HEK293T (cell line): ENCODE measurements around the gene PIK3AP1.
"Not testable (repeated sequence)": the region's sequence is repeated elsewhere in the genome, so short reads cannot be mapped to it uniquely, and the experiment has no call there.

Experiments
- CTCF ChIA-PET: fragments of 350-600 bp; formaldehyde crosslinking; extraction: SDS; loops from one replicate; lab custom pipeline; 2021; ENCODE audit warnings: antibody characterized with exemption, inconsistent platforms; lab: Yijun Ruan, JAX
- POLR2A ChIA-PET: fragments of 350-600 bp; formaldehyde crosslinking; extraction: SDS; loops from one replicate; lab custom pipeline; 2020; ENCODE audit warnings: antibody characterized with exemption, inconsistent platforms; lab: Yijun Ruan, JAX
- DNase-seq: peaks from one replicate; pipeline ENCODE4 v3.0.0; 2012; ENCODE audit warnings: mixed read lengths; ENCODE audit errors: extremely low spot score
- ARNT ChIP-seq: fragments of 450-650 bp; IDR thresholded peaks from 2 replicates; pipeline ENCODE4 v1.6.1; 2017; ENCODE audit warnings: mild to moderate bottlenecking
- BHLHE40 ChIP-seq: fragments of 450-650 bp; IDR thresholded peaks from 2 replicates; pipeline ENCODE4 v1.6.1; 2016; ENCODE audit warnings: mild to moderate bottlenecking, moderate library complexity, borderline replicate concordance
- CTBP1 ChIP-seq: fragments of 450-650 bp; IDR thresholded peaks from 2 replicates; pipeline ENCODE4 v1.6.1; 2016; ENCODE audit warnings: borderline replicate concordance
- ELF4 ChIP-seq: fragments of 450-650 bp; IDR thresholded peaks from 2 replicates; pipeline ENCODE4 v1.6.1; 2017; ENCODE audit warnings: antibody characterized with exemption
- FOXA1 ChIP-seq: fragments of 450-650 bp; IDR thresholded peaks from 2 replicates; pipeline ENCODE4 v1.6.1; 2016; ENCODE audit warnings: mild to moderate bottlenecking
- FOXK2 ChIP-seq: fragments of 450-650 bp; IDR thresholded peaks from 2 replicates; pipeline ENCODE4 v1.6.1; 2016; ENCODE audit warnings: mild to moderate bottlenecking
- FOXM1 ChIP-seq: fragments of 450-650 bp; IDR thresholded peaks from 2 replicates; pipeline ENCODE4 v1.6.1; 2017; ENCODE audit warnings: mild to moderate bottlenecking, borderline replicate concordance
- HDGF ChIP-seq: fragments of 450-650 bp; IDR thresholded peaks from 2 replicates; pipeline ENCODE4 v1.6.1; 2017; ENCODE audit warnings: antibody characterized with exemption, borderline replicate concordance
- L3MBTL2 ChIP-seq: fragments of 450-650 bp; conservative IDR thresholded peaks from 2 replicates; pipeline ENCODE4 v1.6.1; 2016; ENCODE audit warnings: mild to moderate bottlenecking
- LEF1 ChIP-seq: fragments of 450-650 bp; IDR thresholded peaks from 2 replicates; pipeline ENCODE4 v1.6.1; 2017; ENCODE audit warnings: mild to moderate bottlenecking, borderline replicate concordance
- NFRKB ChIP-seq: fragments of 450-650 bp; IDR thresholded peaks from 2 replicates; pipeline ENCODE4 v1.6.1; 2016; ENCODE audit warnings: mild to moderate bottlenecking, moderate library complexity
- SP1 ChIP-seq: fragments of 450-650 bp; IDR thresholded peaks from 2 replicates; pipeline ENCODE4 v1.6.1; 2017
- SUZ12 ChIP-seq: fragments of 450-650 bp; IDR thresholded peaks from 2 replicates; pipeline ENCODE4 v1.6.1; 2016; ENCODE audit warnings: mild to moderate bottlenecking
- TARDBP ChIP-seq: fragments of 450-650 bp; IDR thresholded peaks from 2 replicates; pipeline ENCODE4 v1.6.1; 2016
- ZNF384 ChIP-seq: fragments of 450-650 bp; IDR thresholded peaks from 2 replicates; pipeline ENCODE4 v1.6.1; 2016
- TF ChIP-seq, protein P1 (sequence below): fragments of 450-650 bp; IDR thresholded peaks from 2 replicates; pipeline ENCODE4 v1.6.1; 2016

PIK3AP1 gene

DNA sequence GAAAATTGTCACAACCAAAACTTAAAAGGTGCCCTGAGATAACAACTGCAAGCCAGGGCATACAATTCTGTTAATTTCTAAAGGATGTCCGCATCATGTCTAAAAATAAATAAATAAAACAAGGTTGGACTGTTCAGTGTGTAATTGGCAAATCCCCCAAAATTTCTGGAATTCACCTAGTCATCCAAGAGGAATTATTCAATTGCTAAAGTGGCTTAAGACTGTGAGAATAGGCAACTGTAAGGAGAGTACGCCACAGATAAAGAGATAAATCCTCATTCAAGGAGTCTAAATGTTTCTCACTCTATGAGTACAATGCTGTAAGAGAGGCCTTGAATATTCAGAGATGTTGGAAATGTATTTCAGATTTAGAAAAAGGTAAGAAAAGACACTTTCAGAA, 37.2 kb downstream of the PIK3AP1 start:
- no peak for DNase-seq
- no peak for TF ChIP-seq LEF1
- TF ChIP-seq ARNT, result no peak
- TF ChIP-seq NFRKB, result no peak
- TF ChIP-seq SP1, result no peak
- TF ChIP-seq FOXK2, result no peak
- TF ChIP-seq HDGF, result no peak
- TF ChIP-seq L3MBTL2, result no peak
- POLR2A ChIA-PET, result no interaction called here
- CTCF ChIA-PET, result no interaction called here

DNA sequence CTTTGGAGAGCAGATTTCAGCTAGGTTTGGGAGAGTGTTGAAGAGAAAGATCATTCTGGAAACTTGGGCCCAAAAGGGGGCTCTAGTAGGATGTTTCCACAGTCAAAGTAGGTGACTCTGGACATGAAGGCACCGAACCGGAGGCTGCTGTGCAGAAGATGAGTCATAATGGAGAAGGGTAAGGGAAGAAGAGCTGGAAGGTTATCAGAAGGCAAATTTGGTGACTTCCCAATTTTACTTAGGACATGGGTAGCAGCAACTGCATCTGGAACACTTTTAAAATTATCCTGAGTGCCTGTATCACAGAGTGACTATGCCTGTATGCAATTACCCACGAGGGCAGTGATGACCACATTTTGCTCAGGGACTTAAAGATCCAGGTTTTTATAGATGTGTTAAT, 38.8 kb downstream of the PIK3AP1 start:
- no peak for DNase-seq
- POLR2A ChIA-PET, result no interaction called here
- TF ChIP-seq TARDBP (no peak), L3MBTL2 (no peak), FOXM1 (no peak), HDGF (no peak), ZNF384 (no peak)
- CTCF ChIA-PET, result no interaction called here

DNA sequence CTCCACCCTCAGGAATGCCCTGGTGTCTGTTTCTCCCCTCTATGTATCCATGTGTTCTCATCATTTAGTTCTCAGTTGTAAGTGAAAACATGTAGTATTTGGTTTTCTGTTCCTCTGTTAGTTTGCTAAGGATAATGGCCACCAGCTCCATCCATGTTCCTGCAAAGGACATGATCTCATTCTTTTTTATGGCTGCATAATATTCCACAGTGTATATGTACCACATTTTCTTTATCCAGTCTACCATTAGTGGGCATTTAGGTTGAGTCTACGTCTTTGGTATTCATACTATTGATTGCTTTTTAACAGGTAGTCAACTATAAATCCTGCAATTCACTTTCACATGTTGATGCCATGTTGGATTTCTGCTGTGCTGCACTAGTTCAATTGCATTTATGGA, 39.9 kb downstream of the PIK3AP1 start:
- CTCF ChIA-PET, DNase-seq, POLR2A ChIA-PET: not testable (repeated sequence)

DNA sequence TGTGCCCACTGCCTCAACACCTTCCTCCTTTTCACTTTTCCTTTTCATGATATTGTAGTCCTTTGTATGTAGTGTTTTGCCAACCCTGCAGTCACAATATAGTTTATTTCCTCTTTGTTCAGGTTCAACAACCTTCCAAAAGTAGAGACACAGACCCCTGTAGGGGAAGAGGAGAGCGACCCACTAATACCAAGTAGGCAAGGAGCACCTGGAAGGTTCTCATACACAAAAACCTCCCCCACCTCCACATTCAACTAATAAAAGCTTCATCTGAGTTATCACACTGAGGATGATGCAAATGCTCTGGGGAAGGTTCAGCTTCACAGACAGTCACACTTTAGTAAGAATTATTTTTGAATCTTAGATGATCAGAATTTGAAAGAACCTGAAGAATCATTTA, 41.6 kb downstream of the PIK3AP1 start:
- TF ChIP-seq ZNF384 (no peak), FOXA1 (no peak), SUZ12 (no peak), ELF4 (no peak)
- TF ChIP-seq, protein P1, sequence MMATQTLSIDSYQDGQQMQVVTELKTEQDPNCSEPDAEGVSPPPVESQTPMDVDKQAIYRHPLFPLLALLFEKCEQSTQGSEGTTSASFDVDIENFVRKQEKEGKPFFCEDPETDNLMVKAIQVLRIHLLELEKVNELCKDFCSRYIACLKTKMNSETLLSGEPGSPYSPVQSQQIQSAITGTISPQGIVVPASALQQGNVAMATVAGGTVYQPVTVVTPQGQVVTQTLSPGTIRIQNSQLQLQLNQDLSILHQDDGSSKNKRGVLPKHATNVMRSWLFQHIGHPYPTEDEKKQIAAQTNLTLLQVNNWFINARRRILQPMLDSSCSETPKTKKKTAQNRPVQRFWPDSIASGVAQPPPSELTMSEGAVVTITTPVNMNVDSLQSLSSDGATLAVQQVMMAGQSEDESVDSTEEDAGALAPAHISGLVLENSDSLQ, result no peak
- CTCF ChIA-PET, result no interaction called here
- POLR2A ChIA-PET, result no interaction called here
- no peak for DNase-seq

DNA sequence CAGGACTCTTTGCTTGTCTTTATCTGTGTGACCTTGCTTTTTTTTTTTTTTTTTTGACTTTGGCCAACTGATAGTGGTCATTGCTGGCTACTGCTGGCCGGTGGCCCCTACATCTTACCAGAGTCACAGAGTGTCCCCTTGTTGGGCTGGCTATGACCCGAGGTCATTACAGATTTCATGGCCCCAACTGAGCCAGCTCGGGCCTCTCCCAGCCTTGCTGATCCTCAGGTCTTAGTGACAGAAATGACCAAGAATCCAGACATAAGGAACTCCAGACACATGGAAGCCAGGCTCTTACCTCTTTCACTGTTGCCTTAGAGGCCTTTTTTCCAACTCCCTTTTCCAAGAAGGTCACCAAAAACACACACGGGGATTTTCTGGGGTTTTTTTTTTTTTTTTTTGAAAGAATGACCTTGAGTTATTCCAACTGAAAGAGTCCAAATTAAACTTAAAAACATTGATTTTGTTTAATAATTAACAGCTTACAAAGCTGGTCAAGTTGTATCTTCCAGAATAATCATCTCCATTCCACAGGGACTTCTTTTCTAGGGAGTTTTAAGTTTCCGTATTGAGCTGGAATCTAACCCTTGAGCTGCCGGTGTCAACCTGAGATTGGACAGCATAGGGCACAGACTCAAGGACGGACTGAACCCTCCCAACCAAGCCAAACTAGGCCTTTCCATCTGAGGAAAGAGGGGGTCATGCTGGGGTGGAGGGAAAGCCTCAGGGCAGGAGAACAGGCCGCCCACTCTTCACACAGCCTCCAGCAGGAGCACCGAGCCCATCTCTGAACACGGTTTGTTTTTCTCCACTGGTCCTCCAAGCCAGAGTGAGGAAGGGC, 43.8 kb downstream of the PIK3AP1 start:
- CTCF ChIA-PET, result no interaction called here
- no peak for TF ChIP-seq ELF4
- TF ChIP-seq SUZ12, result no peak
- TF ChIP-seq TARDBP, result no peak
- TF ChIP-seq ARNT, result no peak
- no peak for TF ChIP-seq FOXM1
- TF ChIP-seq BHLHE40, result no peak
- TF ChIP-seq SP1, result no peak
- no peak for TF ChIP-seq NFRKB
- TF ChIP-seq ZNF384, result no peak
- POLR2A ChIA-PET, result no interaction called here
- DNase-seq, result no peak

DNA sequence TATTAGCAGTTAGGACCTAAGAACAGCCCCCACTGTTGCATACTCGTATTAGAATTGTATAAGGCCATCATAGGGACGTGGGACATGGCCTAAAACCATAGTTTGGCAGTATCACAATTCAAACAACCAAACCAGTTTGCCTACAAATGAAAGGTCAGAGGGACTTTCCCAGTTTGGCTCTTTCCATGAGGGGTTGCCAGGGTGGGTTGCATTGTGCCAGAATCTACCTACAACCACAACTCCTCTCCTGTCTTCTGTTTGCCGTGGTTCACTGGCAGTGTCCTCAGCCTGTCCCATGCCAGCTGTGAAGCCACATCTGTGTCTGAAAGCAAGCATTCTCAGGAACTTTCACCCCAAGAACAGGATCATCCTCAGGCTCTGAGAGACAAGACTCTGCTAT, 44.5 kb downstream of the PIK3AP1 start:
- ChIA-PET CTCF (no interaction called here), POLR2A (no interaction called here)
- TF ChIP-seq NFRKB, result no peak
- no peak for TF ChIP-seq TARDBP
- no peak for TF ChIP-seq FOXM1
- no peak for TF ChIP-seq CTBP1
- no peak for DNase-seq

DNA sequence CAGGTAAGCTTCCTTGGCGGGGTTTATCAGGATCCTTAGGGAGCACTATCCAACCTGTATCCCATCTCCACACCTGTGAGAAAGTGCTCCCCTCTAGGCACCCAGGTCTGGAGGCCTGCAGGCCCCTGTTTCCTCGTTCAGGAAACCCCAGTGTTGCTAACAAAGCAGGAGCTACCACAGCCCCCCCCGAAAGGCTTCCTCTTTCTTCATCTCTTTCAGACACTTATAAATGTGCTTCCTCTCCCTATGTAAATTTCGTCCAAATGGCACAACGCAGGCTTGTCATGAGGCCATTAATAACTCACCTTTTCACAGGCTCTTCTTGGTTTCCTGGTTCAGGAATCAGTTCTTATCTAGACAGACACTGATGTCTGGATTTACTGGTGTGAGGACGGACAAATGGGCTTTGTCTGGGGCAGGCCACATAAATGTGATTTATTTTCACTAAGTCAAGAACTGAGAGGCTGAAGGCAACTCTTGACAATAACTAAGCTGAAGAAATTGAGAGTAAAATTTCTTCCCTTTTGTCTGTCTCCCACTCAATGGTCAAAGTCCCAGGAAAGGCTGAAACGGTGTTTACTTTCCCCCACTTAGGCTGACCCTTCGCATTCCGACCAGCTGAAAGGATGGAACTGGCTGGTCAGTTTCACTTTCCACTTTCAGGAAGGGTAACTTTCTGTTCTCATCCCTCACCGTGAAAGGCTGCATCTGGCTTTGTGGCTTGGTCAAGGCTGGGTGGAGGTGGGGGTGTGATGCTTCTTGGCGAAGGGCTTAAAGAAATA, 46.8 kb downstream of the PIK3AP1 start:
- CTCF ChIA-PET, result interaction anchor here (0.7 to 1.0 kb wide), 2 partner anchors 400 to 542 kb away, joined by 3 to 4 read pairs; no protein-coding TSS in a partner anchor
- TF ChIP-seq ARNT (no peak), HDGF (no peak), SP1 (no peak)
- DNase-seq, result no peak

DNA sequence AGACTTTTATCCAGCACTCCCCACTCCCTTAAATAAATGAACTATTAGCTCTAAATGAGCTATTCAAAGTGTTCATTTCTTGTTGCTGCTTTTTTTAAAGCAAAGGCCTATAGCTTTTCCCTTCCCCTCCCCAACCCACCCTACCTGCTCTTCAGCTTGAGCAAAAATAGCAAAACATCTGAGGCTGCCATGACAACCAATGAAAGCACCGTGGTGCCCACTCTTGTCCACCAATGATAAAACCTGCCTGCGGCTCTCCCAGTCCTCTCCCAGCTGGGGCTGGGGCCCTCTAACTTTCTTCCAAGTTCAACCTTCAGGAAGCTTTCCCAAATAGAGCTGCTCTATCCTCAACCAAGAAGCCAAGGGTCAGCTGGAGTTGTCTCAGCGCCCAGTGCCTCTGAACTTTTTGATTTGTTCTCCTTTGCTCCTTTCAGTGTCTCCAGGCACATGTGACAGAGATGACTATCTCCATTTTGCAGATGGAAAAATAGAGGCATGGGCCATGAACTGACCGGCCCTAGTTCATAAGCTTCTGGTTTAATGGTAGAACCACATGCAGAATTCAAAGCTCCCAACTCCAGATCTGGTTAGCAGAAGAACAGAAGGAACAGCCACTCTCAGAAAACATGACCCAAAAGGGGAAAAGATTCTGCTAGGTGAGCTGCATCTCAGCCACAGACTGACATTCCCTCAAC, 47.7 kb downstream of the PIK3AP1 start:
- TF ChIP-seq SUZ12 (no peak), LEF1 (no peak), ELF4 (no peak), NFRKB (no peak), TARDBP (no peak), FOXK2 (no peak), CTBP1 (no peak), FOXM1 (no peak), FOXA1 (no peak), L3MBTL2 (no peak), ARNT (no peak)
- TF ChIP-seq, protein P1, result no peak
- DNase-seq, result no peak
- ChIA-PET CTCF (interaction anchor here (0.7 to 1.0 kb wide), 3 partner anchors 49 to 543 kb away, joined by 3 to 5 read pairs (median 4); no protein-coding TSS in a partner anchor), POLR2A (no interaction called here)

More for the DNA sequence above, 46.8 kb downstream of the PIK3AP1 start:
- POLR2A ChIA-PET, result no interaction called here
